NK-92 treated with Interleukin-12 subunit alpha and Interleukin-12 subunit beta, amount 100 ng/mL, for 24 hours (cell line): ENCODE results near the gene OR52E4.

Experiments used
- DNase-seq: peaks from one replicate; lab custom pipeline; 2025; lab: John Stamatoyannopoulos, UW

The OR52E4 gene

DNA sequence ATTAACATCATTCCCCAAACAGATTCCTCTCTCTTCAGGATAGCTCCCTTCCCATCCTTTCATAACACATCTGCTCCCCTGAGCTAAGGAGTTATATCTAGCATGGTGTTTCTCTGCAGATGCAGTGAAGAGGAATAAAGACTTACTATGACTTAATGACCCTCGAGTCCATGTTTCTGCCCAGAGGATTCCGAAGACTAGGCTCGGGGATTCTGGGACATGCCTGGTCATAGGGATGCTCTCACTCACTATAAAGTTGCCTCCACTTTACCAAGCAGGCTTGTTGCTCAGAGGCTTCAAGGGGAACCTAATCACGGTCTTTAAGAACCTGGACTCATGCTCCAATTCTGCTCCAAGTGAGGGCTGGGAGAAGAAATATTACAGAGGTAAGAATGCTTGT is at the start of gene OR52E4:
Gene OR52E4 (plus strand): TSS at position 301 of the 400 bp plus-strand sequence. CDS start 3,664 bp downstream, outside the sequence.
- no peak for DNase-seq

DNA sequence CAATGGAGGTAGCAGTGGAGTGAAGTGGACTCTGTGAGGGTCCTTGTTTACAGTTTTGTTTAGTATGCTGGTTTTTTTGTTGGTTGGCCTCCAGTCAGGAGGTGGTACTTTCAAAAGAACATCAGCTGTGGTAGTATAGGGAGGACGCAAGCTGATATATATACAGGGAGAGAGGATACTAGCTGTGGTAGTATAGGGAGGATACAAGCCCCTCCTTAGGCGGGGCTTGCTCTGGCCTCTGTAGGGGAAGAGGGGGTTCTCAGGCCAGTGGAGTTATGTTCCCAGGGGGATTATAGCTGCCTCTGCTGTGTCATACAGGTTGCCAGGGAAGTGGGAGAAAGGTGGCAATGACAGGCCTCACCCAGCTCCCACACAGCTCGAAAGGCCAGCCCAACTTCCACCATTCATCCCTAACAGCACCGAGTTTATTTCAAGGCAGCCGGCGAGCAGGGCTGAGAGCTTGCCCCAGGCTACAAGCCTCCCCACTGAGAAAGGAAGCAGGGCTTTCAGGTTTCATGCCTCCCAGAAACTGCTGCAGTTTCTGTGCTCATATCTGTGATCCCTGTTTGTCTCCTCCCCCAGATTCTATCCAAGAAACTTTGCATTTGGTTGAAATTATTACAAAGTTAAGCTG is 49.1 kb upstream of the OR52E4 start:
- DNase-seq = no peak

DNA sequence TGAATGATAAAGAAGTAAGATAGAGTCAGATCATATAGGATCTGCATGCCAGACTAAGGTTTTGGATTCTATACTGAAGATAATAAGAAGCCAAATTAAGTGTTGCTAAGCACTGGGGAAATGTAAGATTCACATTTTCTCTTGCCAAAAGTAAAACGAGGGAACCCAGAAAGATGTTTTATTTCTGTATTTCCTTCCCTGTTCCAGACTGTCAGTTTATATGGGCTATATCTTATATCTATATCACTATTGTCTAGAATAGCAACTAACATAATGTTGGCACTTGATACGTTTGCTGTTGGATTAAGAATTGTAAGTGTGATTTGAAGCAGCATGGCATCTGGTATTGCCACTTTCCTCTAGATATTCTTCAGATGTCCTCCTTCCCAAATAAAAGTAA is 47.0 kb upstream of the OR52E4 start:
- DNase-seq = no peak

DNA sequence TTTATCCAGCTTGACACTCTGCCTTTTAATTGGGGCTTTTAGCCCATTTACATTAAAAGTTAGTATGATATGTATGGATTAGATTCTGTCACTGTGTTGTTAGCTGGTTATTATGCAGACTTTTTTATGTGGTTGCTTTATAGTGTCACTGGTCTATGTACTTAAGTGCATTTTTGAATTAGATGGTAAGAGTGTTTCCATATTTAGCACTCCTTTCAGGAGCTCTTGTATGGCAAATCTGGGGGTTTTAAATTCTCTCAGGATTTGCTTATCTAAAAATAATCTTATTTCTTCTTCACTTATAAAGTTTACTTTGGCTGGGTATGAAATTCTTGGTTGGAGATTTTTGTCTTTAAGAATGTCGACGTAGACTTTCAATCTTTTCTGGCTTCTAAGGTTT is 42.7 kb upstream of the OR52E4 start:
- DNase-seq = no peak

DNA sequence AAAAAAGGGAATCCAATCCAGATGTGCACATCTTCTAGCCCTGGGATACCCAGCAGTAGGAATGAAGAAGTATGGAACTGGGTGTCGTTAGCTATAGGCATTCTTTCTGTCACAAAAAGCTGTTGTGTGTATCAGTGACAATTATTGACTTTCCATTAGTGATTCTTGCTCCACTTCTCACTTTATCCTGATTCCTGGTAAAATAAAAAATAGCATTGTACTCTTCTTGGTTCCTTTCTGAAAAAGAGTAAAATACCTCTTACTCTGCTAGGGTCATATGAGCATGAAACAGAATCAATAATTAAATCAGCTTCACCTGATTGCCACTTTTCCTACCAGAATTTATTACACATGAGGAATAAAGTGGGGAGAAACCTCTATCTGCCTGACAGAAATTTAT is 38.6 kb upstream of the OR52E4 start, which contains the start of gene OR52E6:
Gene OR52E6 (minus strand): TSS at position 101 of the 400 bp plus-strand sequence. CDS start 0 bp downstream, at position 101.
- DNase-seq = no peak

DNA sequence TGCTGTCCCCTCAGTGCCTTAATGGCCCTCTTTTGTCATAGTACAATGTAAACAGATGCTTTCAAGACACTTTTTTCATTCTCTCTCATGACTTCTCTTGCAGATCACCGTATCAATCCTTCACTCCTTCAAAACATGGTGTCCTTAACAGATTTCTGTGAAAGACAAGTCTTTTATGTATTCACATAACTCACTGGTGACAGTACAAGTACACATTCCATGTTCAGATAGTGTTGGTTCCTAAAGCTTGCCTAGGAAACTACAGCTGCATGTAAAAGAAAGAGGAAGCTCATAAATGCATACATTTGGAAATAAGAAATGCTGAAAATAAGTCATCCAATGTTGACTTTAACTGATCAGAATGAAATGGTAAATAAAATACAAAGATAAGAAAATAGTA is 33.7 kb upstream of the OR52E4 start:
- DNase-seq = no peak

DNA sequence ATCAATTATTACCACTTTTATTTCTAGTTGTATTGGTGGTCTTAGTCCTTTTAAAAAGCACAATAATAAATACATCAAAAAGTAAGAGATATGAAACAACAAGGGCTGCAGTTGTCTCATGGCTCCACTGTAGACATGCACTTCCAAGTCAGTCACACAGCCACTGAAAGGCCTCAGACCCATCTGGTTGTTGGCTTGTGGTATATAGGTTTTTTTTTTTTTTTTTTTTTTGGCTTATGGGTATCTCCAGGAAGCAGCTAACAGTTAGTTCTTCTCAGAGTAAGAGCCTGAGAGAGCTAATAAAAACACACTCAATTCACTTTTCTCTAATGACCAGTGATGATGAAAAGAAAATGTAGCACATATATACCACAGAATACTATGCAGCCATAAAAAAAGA is 32.7 kb upstream of the OR52E4 start:
- DNase-seq = no peak

DNA sequence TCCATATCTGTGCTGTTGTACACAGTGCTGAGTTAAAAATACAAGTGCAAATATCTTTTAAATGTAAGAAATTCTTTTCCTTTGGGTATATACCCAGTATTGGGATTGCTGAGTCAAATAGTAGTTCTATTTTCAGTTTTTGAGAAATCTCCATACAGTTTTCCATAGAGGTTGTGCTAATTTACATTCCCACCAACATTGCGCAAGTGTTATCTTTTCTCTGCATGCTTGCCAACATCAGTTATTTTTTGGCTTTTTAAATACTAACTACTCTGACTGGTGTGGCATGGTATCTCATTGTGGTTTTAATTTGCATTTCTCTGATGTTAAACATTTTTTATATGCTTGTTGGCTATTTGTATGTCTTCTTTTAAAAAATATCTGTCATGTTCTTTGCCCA is 29.4 kb upstream of the OR52E4 start:
- no peak for DNase-seq

DNA sequence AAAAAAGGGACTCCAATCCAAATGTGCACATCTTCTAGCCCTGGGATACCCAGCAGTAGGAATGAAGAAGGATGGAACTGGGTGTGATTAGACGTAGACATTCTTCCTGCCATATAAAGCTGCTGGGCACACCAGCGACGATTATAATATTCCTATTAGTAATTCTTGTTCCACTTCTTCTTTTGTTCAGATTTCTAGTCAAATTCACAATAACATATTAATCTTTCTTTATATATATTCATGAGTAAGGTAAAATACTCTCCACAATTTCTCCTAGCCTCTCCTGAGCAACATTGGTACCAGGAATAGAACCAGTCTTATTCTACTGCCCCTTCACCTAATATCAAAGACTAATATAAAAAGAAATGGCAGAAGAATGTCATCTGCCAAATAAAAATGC is 22.8 kb upstream of the OR52E4 start, which contains the start of gene OR52E8:
Gene OR52E8 (minus strand): TSS at position 101 of the 400 bp plus-strand sequence. CDS start 0 bp downstream, at position 101.
- DNase-seq = no peak

DNA sequence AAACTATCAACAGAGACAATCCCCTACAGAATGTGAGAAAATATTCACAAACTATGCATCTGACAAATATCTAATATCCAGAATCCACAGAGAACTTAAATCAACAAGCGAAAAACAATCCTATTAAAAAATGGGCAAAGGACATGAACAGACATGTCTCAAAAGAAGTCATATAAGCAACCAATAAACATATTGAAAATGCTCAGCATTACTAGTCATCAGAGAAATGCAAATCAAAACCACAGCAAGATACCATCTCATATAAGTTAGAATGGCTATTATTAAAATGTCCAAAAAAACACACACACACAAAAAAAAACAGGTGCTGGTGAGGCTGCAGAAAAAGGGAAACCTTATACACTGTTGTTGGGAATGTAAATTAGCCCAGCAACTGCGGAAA is 14.6 kb upstream of the OR52E4 start:
- no peak for DNase-seq

DNA sequence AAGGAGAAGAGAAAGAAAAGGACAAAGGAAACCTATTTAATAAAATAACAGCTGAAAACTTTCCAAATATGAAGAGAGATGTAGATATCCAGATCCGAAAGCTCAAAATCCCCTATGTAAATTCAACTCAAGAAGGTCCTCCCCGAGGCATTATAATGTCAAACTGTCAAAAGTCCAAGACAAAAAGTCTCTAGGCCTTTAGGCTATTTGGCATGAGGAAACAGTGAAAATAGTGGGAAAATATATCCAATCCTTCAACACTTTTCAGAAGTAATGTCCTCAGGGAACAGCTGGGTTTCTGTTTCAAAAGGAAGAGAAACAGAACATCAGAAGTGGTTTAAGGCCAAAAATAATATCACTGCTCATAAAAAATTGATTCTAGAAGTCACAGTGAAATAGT is 1.9 kb upstream of the OR52E4 start:
- DNase-seq = no peak

DNA sequence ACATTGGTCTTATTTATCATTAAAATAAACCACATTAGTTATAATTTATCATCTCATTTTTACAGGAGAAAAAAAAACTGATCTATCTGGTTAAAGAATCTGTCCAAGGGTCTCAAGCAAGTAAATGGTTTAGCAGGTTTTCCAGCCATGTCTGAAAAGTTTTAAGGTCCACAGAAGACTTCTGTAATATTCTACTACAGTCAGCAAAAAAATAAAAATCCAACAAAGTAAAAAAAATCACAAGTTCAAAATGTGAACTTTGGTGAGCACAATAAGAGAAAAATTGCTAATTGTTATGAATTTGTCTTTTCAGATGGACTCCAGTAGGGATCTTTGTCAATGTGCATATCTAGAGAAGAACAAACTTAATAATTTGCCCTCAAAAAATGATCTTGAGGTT is 1.3 kb downstream of the OR52E4 start:
- no peak for DNase-seq

DNA sequence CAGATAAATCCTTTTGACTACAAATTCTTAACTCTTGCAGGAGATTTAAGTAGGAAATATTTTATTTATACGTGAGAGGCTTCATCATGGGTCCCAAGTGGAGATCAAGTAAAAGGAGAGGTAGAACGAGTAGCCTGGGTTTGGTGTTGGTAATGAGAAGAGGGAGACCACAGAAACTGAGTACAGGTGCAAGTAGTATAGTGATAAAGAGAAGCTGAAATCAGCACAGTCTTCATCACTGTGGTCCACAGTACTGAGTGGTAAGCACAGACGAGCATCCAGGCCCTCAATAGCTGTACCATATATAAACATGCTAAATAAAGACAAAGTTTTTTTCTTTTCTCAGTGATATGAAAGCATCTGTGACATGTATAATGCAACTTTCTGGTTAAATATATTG is 6.7 kb downstream of the OR52E4 start:
- DNase-seq = no peak

DNA sequence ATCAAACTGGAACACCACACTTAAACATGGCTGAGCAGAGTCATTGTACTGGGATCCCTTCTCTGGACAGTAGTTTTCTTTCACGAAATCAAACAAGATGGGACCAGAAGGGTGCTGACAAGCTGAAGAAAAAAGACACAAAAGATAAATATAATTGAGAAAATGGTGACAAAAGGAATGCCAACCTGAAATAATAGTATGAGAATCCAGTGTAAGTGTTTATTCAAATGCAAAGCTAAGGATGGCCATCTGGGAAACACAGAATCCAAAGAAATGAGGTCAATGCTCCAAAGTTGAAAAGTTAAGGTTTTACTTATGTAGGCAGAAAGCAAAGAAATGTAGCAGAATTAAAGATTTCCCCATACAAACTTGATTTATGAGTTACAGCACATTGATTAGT is 7.2 kb downstream of the OR52E4 start:
- no peak for DNase-seq

DNA sequence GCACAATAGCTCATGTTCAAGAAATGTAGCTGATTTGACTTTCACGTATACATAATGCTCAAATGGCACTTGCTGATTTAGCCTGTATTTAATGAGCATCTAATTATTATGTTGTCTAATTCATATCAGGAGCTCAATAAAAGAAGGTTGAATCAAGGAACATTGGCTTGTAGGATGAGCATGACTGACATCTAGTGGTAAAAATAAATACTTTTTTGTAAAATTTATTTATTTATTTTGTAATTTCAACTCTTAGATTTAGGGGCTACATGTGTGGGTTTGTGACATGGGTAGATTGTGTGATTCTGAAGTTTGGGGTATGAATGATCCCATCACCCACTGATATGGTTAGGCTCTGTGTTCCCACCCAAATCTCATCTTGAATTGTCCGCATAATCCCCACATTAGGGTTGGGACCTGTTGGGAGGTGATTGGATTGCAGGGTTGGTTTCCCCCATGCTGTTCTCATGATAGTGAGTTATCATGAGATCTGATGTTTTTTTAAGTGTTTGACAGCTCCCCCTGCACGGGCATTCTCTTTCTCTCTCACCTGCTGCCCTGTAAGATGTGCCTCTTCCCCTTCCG is 10.9 kb downstream of the OR52E4 start:
- DNase-seq = no peak

DNA sequence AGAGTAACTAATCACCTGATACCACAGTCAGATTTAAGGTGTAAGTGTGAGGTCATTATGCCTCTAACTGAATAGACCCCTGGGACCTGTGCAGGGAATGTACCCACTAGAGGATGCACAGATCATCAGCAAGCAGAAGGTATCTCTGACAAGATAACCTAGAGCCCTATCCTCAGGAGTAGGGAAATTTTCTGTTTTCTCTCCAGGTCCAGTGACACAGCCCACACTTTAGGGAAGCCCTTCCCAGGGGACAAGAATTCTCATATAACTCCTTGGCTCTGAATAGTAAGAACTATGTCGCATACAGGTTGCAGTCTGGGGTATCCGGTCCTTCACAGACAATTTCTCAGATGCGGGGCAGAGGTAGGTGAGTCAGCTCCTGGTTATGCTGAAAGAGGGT is 12.5 kb downstream of the OR52E4 start, which contains the start of gene OR52E5:
Gene OR52E5 (plus strand): TSS at position 301 of the 400 bp plus-strand sequence. CDS start 7,569 bp downstream, outside the sequence.
- no peak for DNase-seq

DNA sequence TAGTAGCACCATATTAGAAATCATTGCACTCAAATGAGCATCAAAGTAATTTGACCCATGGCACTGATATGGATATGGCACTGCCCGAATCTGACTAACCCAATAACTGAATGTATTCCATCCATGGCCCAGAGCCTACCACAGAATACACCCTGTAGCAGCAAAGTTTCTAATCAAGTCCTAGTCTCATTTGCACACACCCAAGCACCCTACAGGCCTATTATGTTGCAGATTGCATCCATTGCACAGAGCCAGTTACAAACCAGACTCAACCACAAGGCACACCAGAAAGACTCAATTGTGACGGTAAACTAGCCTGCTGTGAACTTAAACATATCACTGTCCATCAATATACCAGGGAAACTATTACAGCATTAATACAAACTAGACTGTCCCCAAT is 19.1 kb downstream of the OR52E4 start:
- DNase-seq = no peak

DNA sequence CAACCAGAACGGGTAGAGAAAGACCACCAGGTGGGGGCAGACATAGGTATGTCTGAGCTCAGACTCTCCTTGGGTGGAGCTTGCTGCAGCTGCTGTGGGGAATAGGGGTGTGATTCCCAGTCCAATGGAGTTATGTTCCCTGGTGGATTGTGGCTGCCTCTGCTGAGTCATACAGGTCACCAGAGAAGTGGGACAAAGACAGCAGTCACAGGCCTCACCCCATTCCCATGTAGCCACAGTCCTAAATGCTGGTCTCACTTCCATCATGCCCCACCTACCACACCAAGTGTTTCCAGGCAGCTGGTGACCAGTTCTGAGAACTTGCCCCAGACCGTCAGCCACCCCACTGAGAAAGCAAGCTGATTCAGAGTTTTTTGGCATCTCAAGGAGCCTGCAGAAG is 30.1 kb downstream of the OR52E4 start:
- DNase-seq = no peak

DNA sequence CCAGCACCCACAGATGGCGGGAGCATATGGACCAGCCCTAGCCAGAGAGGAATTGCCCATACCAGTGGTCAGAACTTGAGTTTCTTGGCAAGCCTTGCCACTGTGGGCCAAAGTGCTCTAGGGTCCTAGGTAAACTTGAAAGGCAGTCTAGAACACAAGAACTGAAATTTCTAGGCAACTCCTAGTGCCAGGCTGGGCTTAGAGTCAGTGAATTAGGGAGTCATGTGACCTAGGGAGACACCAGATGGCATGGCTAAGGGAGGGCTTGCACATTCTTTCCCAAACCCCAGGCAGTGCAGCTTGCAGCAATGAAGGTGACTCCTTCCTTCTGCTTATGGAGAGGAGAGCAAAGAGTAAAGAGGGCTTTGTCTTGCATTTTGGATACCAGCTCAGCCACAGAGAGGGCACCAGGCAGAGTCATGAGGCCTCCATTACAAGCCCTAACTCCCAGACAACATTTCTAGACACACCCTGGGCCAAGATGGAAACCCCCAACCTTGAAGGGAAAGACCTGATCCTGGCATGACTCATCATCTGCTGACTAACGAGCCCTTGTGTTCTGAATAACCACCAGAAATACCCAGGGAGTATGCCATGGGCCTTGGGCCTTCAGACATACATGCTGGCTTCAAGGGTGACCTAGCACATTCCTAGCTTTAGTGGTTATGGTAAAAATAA is 42.5 kb downstream of the OR52E4 start:
- no peak for DNase-seq

DNA sequence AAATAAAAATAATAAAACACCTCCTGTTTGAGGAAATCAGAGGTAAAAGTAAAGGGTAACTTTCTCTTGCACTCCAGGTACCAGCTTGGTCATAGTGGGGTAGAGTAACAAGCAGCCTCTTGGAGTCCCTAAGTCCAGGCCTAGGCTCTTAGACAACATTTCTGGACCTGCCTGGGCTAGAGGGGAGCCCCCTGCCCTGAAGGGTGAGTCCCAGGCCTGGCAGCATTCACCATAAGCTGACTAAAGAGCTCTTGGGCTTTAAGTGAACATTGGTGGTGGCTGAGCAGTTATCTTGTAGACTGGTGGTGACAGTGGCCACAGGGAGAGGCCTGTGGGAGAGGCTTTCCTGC is 43.0 kb downstream of the OR52E4 start:
- no peak for DNase-seq

DNA sequence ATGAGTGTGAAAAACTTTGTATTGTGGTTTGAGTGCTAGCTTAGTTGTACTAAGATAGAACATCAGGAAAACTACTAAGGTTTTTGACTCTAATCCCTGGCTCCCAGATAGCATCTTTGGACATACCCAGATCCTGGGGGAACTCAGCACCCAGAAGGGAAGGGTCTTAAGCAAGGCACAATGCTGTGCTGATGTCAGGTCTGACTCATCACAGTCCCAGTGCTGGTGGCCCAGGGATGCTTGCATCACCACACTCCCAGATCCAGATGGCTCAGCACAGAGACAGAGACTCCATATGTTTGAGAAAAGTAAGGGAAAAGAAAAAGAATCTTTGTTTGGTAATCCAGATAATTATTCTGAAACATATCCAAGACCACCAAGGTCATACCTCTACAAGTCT is 43.4 kb downstream of the OR52E4 start:
- no peak for DNase-seq

DNA sequence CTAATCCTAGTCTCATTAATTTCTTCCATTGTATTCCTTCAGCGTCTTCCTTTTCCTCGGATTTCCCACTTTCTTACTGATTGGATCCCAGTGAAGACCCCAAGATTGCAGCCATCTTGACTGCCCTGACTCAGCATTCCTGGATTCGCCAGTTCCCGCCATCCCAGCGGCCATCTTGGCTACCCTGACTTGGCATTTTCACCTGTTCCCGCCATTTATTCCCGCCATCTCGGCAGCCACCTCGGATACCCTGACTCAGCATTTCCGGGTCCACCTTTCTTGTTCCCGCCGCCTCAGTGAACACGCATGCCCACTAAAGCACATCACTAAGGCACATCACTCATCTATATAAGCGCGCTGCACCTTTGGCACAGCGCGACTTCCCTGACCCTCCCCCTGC is 47.8 kb downstream of the OR52E4 start:
- DNase-seq = no peak

DNA sequence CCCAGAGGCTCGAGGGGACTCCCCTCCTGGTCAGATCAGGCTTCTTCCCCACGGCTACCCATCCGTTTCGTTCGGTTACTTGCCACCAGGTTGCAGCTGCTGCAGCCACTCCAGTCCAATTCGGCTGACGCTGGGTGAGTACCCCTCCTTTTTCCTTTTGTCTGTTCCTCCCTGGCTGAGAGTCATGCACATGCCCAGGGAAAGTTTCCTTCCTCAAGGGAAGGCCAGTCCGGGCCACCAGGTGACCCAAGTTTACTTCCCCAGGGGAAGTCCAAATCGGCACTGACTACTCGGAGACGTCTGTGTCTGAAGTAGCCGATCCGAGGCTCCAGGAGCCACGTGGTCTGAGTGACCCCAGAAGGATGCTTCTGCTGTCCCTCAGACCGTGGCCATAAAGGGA is 48.4 kb downstream of the OR52E4 start:
- no peak for DNase-seq
